ENCODE measurements around the gene CHST7.
A peak's percentile ranks its signal among the peaks of the same experiment; 100 is the strongest.

CHST7 gene

DNA sequence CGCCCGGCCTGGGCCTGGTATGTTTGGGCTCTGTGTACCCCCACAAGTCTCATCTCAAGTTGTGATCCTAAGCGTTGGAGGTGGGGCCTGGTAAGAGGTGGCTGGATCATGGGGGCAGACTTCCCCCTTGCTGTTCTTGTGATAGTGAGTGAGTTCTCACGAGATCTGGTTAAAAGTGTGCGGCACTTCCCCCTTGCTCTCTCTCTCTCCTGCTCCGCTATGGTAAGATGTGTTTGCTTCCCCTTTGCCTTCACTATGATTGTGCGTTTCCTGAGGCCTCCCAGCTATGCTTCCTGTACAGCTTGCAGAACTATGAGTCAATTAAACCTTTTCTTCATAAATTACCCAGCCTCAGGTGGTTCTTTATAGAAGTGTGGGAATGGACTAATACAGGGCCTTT, 53.0 kb downstream of the CHST7 start:
- no peak overlapping the region for H2AFZ ChIP-seq (ENCODE audit: low read depth, low read length)
- peaks cover 11% of the 10 kb centered on the region; the same call in 1 of the 2 replicates for H4K20me1 ChIP-seq (ENCODE audit: insufficient read depth, low read length)
- no peak overlapping the region for H3K9ac ChIP-seq (ENCODE audit: low read length)
- TF ChIP-seq, protein P1, sequence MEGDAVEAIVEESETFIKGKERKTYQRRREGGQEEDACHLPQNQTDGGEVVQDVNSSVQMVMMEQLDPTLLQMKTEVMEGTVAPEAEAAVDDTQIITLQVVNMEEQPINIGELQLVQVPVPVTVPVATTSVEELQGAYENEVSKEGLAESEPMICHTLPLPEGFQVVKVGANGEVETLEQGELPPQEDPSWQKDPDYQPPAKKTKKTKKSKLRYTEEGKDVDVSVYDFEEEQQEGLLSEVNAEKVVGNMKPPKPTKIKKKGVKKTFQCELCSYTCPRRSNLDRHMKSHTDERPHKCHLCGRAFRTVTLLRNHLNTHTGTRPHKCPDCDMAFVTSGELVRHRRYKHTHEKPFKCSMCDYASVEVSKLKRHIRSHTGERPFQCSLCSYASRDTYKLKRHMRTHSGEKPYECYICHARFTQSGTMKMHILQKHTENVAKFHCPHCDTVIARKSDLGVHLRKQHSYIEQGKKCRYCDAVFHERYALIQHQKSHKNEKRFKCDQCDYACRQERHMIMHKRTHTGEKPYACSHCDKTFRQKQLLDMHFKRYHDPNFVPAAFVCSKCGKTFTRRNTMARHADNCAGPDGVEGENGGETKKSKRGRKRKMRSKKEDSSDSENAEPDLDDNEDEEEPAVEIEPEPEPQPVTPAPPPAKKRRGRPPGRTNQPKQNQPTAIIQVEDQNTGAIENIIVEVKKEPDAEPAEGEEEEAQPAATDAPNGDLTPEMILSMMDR (IDR thresholded peaks at IDR 0.05; ENCODE audit: low read depth, low read length) = no peak
- no peak for TF ChIP-seq EZH2phosphoT487 (IDR thresholded peaks at IDR 0.05; ENCODE audit: low read depth)
- H3K4me1 ChIP-seq (ENCODE audit: low read length) = peaks cover 39% of the 10 kb centered on the region
- H3K36me3 ChIP-seq (replicated peaks; ENCODE audit: low read depth, low read length) = peaks cover 12% of the 10 kb centered on the region
- H3K9me3 ChIP-seq (ENCODE audit: insufficient read depth, low read length) = no peaks in the 10 kb centered on the region
- no peak overlapping the region for H3K27ac ChIP-seq (ENCODE audit: low read length)
- 0 out of 2 replicates have a peak overlapping the region, but pooled peaks have one; percentile 4 for H3K4me3 ChIP-seq (ENCODE audit: low read length)
- peak overlapping the region; percentile 19; the same call in 1 of the 2 replicates for H3K4me2 ChIP-seq (ENCODE audit: low read length)
- H3K79me2 ChIP-seq (ENCODE audit: low read length) = 0 out of 2 replicates have a peak, but pooled peaks cover 3% of the 10 kb centered on the region
- H3K27me3 ChIP-seq (ENCODE audit: low read depth, low read length) = no peaks in the 10 kb centered on the region

DNA sequence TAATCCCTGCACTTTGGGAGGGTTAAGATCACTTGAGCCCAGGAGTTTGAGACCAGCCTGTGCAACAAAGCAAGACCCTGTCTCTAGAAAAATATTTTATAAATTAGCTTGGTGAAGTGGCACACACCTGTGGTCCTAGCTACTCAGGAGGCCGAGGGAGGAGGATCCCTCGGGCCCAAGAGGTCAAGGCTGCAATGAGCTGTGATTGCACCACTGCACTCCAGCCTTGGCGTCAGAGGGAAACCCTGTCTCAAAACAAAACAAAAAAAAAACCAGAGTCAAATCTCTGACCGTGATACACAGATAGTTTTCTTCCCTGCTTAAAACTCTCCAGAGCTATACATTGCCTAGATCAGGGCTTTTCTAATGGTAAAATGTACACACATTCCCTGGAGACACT, 53.5 kb downstream of the CHST7 start:
- H3K9ac ChIP-seq (ENCODE audit: low read length) = no peak overlapping the region

DNA sequence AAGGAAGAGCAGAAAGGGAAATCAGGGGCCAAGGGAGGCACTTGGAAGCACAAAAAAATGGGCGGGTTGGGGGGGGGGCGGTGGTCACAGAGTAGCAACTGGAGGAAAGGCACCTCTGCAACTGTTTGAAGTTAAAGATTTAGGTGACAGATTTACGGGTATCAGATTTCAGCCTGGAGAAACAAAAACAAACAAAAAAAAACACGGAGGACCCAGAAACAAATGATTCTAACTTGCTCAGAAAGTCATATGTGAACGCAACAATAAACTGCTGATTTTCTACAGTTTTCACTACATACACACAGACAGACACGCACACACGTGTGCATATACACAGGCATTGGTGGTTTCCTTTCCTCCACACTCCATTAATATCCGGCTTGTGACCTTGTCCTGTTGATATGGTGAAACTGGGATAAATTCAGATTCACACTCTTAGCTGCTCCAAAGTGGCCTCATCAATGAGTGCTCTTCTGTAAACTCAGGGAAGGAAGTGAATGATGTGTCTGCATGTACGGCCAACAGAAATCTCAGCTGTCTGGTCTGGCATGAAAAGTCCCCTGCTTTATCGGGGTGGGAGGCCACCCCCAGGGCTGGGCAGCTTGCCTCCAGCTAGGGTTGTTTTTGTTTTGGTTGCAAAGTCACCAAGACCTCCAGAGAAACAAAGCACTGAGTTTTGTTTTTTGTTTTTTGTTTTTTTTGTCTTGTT, 54.3 kb downstream of the CHST7 start:
- 0 out of 2 replicates have a peak, but pooled peaks cover 3% of the 10 kb centered on the region for H3K79me2 ChIP-seq (ENCODE audit: low read length)
- peaks cover 11% of the 10 kb centered on the region; the same call in 1 of the 2 replicates for H4K20me1 ChIP-seq (ENCODE audit: insufficient read depth, low read length)
- no peaks in the 10 kb centered on the region for H3K9me3 ChIP-seq (ENCODE audit: insufficient read depth, low read length)
- TF ChIP-seq, protein P1 (IDR thresholded peaks at IDR 0.05; ENCODE audit: low read depth, low read length) = no peak
- TF ChIP-seq EZH2phosphoT487 (IDR thresholded peaks at IDR 0.05; ENCODE audit: low read depth) = no peak
- H3K9ac ChIP-seq (ENCODE audit: low read length) = peak overlapping the region; percentile 36; the same call in 1 of the 2 replicates
- peaks cover 39% of the 10 kb centered on the region for H3K4me1 ChIP-seq (ENCODE audit: low read length)
- no peaks in the 10 kb centered on the region for H3K27me3 ChIP-seq (ENCODE audit: low read depth, low read length)
- H3K4me2 ChIP-seq (ENCODE audit: low read length) = peak overlapping the region; percentile 78
- H3K27ac ChIP-seq (ENCODE audit: low read length) = peak overlapping the region; percentile 56
- H3K4me3 ChIP-seq (ENCODE audit: low read length) = peak overlapping the region; percentile 3
- H3K36me3 ChIP-seq (replicated peaks; ENCODE audit: low read depth, low read length) = peaks cover 12% of the 10 kb centered on the region
- no peak overlapping the region for H2AFZ ChIP-seq (ENCODE audit: low read depth, low read length)

More for the DNA sequence above, 53.5 kb downstream of the CHST7 start:
- no peaks in the 10 kb centered on the region for H3K9me3 ChIP-seq (ENCODE audit: insufficient read depth, low read length)
- TF ChIP-seq, protein P1 (IDR thresholded peaks at IDR 0.05; ENCODE audit: low read depth, low read length) = no peak
- TF ChIP-seq EZH2phosphoT487 (IDR thresholded peaks at IDR 0.05; ENCODE audit: low read depth) = no peak
- H4K20me1 ChIP-seq (ENCODE audit: insufficient read depth, low read length) = peaks cover 11% of the 10 kb centered on the region; the same call in 1 of the 2 replicates
- H3K36me3 ChIP-seq (replicated peaks; ENCODE audit: low read depth, low read length) = peaks cover 12% of the 10 kb centered on the region
- no peak overlapping the region for H2AFZ ChIP-seq (ENCODE audit: low read depth, low read length)
- H3K4me3 ChIP-seq (ENCODE audit: low read length) = no peak overlapping the region
- H3K4me2 ChIP-seq (ENCODE audit: low read length) = peak overlapping the region; percentile 19; the same call in 1 of the 2 replicates
- H3K27me3 ChIP-seq (ENCODE audit: low read depth, low read length) = no peaks in the 10 kb centered on the region
- 0 out of 2 replicates have a peak, but pooled peaks cover 3% of the 10 kb centered on the region for H3K79me2 ChIP-seq (ENCODE audit: low read length)
- no peak overlapping the region for H3K27ac ChIP-seq (ENCODE audit: low read length)
- H3K4me1 ChIP-seq (ENCODE audit: low read length) = peaks cover 39% of the 10 kb centered on the region
